GM23338 (cell line): ENCODE results near the gene ENOX1. TPM values are rescaled to one million over a fixed set of nuclear protein-coding genes. Genes with fewer than 3 reads are reported as not detected.
A peak's percentile ranks its signal among the peaks of the same experiment; 100 is the strongest.

Source experiments
- ATAC-seq: fragments of 200-7000 bp; cut with Tn5 transposase; 3 replicates; pipeline ENCODE4 v1.9.1; 2020
- DNase-seq: peaks from one replicate; pipeline ENCODE4 v3.0.0-alpha.2; 2015; ENCODE audit warnings: low spot score
- H2AFZ ChIP-seq: fragments of 200-600 bp; sonication (generic); 2 replicates; pipeline ENCODE4 v1.8.0; 2016; ENCODE audit warnings: antibody characterized with exemption, mild to moderate bottlenecking, moderate library complexity
- H3F3A ChIP-seq: fragments of 200-600 bp; sonication (generic); replicated peaks from 2 replicates; pipeline ENCODE4 v1.8.0; 2017; ENCODE audit warnings: antibody characterized with exemption, mixed run types, low read depth
- H3K27ac ChIP-seq: fragments of 200-600 bp; sonication (generic); 2 replicates; pipeline ENCODE4 v1.6.1; 2016; ENCODE audit warnings: low read depth
- H3K27me3 ChIP-seq: fragments of 200-600 bp; sonication (generic); 2 replicates; pipeline ENCODE4 v1.8.0; 2016; ENCODE audit warnings: mild to moderate bottlenecking, mixed run types, moderate library complexity; ENCODE audit not compliant: insufficient read depth
- H3K36me3 ChIP-seq: fragments of 200-600 bp; sonication (generic); 2 replicates; pipeline ENCODE4 v1.8.0; 2016; ENCODE audit warnings: mild to moderate bottlenecking; ENCODE audit not compliant: insufficient read depth
- H3K4me1 ChIP-seq: fragments of 200-600 bp; sonication (generic); 2 replicates; pipeline ENCODE4 v1.8.0; 2016; ENCODE audit warnings: mild to moderate bottlenecking, moderate library complexity; ENCODE audit not compliant: insufficient read depth
- H3K4me2 ChIP-seq: fragments of 200-600 bp; sonication (generic); 2 replicates; pipeline ENCODE4 v1.7.1; 2017; ENCODE audit warnings: mixed run types
- H3K4me3 ChIP-seq: fragments of 200-600 bp; sonication (generic); 2 replicates; pipeline ENCODE4 v1.6.1; 2016; ENCODE audit warnings: mixed run types
- H3K79me2 ChIP-seq: fragments of 200-600 bp; sonication (generic); replicated peaks from 2 replicates; pipeline ENCODE4 v1.8.0; 2017; ENCODE audit warnings: mild to moderate bottlenecking; ENCODE audit not compliant: insufficient read depth
- H3K9me2 ChIP-seq: fragments of 200-600 bp; sonication (generic); 2 replicates; pipeline ENCODE4 v1.8.0; 2017; ENCODE audit not compliant: insufficient read depth
- H4K20me1 ChIP-seq: fragments of 200-600 bp; sonication (generic); replicated peaks from 2 replicates; pipeline ENCODE4 v1.8.0; 2017; ENCODE audit warnings: mild to moderate bottlenecking; ENCODE audit not compliant: insufficient read depth
- H3K27ac Mint-ChIP-seq: 2 replicates; pipeline ENCODE4 v1.8.0; 2020; ENCODE audit warnings: inconsistent platforms, mild to moderate bottlenecking, moderate library complexity, mixed read lengths
- H3K27me3 Mint-ChIP-seq: 3 replicates; pipeline ENCODE4 v1.8.0; 2022; ENCODE audit warnings: low read depth, mild to moderate bottlenecking, moderate library complexity, mixed read lengths, inconsistent platforms; ENCODE audit not compliant: insufficient read depth, poor library complexity
- H3K36me3 Mint-ChIP-seq: 3 replicates; pipeline ENCODE4 v1.8.0; 2021; ENCODE audit warnings: low read depth, mild to moderate bottlenecking, inconsistent platforms, moderate library complexity, mixed read lengths
- H3K4me1 Mint-ChIP-seq: 3 replicates; pipeline ENCODE4 v1.8.0; 2020; ENCODE audit warnings: mild to moderate bottlenecking, inconsistent platforms, mixed read lengths
- H3K4me3 Mint-ChIP-seq: 3 replicates; pipeline ENCODE4 v1.8.0; 2021; ENCODE audit warnings: moderate library complexity, mild to moderate bottlenecking, inconsistent platforms, mixed read lengths
- H3K9me3 Mint-ChIP-seq: 3 replicates; pipeline ENCODE4 v1.8.0; 2020; ENCODE audit warnings: moderate library complexity, mild to moderate bottlenecking, inconsistent platforms, mixed read lengths
- CREB1 ChIP-seq: fragments of 250-450 bp; sonication (Bioruptor Pico); IDR thresholded peaks from 2 replicates; pipeline ENCODE4 v1.5.0; 2020; ENCODE audit warnings: low read depth, mild to moderate bottlenecking, moderate library complexity
- EZH2 ChIP-seq: fragments of 200-600 bp; sonication (generic); IDR thresholded peaks from one replicate; pipeline ENCODE4 v1.8.0; 2017; ENCODE audit warnings: antibody characterized with exemption, mild to moderate bottlenecking, low read depth; ENCODE audit not compliant: unreplicated experiment
- NANOG ChIP-seq: IDR thresholded peaks from 2 replicates; pipeline ENCODE4 v1.6.1; 2016; ENCODE audit warnings: antibody characterized with exemption, borderline replicate concordance
- POLR2AphosphoS5 ChIP-seq: IDR thresholded peaks from 2 replicates; pipeline ENCODE4 v1.6.1; 2016; ENCODE audit warnings: antibody characterized with exemption, low read depth
- STAT1 ChIP-seq: IDR thresholded peaks from one replicate; pipeline ENCODE4 v1.6.1; 2016; ENCODE audit warnings: antibody characterized with exemption; ENCODE audit not compliant: unreplicated experiment
- ZNF114 ChIP-seq: fragments of 250-450 bp; sonication (Bioruptor Pico); IDR thresholded peaks from 2 replicates; pipeline ENCODE4 v1.5.0; 2020; ENCODE audit warnings: mild to moderate bottlenecking, moderate library complexity
- ZNF331 ChIP-seq: fragments of 250-450 bp; sonication (Bioruptor Pico); IDR thresholded peaks from 2 replicates; pipeline ENCODE4 v1.5.0; 2020; ENCODE audit warnings: low read depth, mild to moderate bottlenecking, moderate library complexity
- polyA plus RNA-seq: library from polyadenylated mRNA; unstranded; fragments of >200 nt; fragmentation: Nextera tagmentation; extraction: Ambion mirVana; gene quantifications from 2 replicates; pipeline ENCODE4 v1.2.1, GENCODE V29; 2016
- total RNA-seq: library from RNA; depleted of rRNA; stranded (reverse); fragments of >200 nt; shearing (Covaris generic); gene quantifications from 2 replicates; pipeline ENCODE4 v1.2.3, GENCODE V29; 2014
- TF ChIP-seq, protein P1 (sequence below): fragments of 250-450 bp; sonication (Bioruptor Pico); IDR thresholded peaks from 2 replicates; pipeline ENCODE4 v1.5.0; 2020; ENCODE audit warnings: mild to moderate bottlenecking, moderate library complexity
- TF ChIP-seq, protein P2 (sequence below): IDR thresholded peaks from 2 replicates; pipeline ENCODE4 v1.6.1; 2016; ENCODE audit warnings: antibody characterized with exemption
- TF ChIP-seq, protein P3 (sequence below): IDR thresholded peaks from one replicate; pipeline ENCODE4 v1.6.1; 2018; ENCODE audit warnings: antibody characterized with exemption; ENCODE audit not compliant: unreplicated experiment
- TF ChIP-seq, protein P4 (sequence below), 2 experiments: fragments of 200-600 bp in 1 of 2; sonication (generic) in 1 of 2; conservative IDR thresholded peaks; 2 replicates each; pipeline versions ENCODE4 v1.5.1 to v1.6.1; 2016 to 2017; ENCODE audit warnings: antibody characterized with exemption in 2 of 2, low read depth in 2 of 2, mild to moderate bottlenecking in 2 of 2, moderate library complexity in 1 of 2

The ENOX1 gene
- total and polyA plus RNA-seq, 2 experiments from 2014 or later: 0.66 to 0.81 TPM

DNA sequence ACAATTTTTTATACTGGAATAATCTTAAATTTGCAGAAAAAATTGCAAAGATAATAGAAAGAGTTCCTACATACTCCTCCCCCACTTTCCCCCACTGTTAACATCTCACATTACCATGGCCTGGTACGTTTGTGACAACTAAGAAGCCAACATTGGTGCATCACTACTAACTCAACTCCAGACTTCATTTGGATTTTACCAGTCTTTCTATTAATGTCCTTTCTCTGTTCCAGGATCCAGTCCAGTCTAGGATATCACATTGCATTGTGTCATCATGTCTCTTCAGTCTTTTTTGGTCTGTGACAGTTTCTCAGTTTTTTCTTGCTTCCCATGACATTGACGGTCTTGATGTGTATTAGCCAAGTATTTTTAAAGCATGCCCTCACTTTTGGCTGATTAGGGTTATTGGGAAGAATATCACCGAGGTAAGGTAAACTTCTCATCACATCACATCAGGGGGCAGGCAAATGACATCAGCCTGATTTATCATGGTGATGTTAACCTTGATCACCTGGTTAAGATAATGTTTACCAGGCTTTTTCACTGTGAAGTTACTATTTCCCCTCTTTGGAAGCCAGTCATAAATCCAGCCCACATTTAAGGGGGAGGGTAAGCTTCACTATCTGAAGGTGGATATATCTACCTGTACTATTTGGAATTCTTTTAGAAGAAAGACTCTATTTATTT, 322.1 kb downstream of the ENOX1 start (continued):
- TF ChIP-seq, protein P1, sequence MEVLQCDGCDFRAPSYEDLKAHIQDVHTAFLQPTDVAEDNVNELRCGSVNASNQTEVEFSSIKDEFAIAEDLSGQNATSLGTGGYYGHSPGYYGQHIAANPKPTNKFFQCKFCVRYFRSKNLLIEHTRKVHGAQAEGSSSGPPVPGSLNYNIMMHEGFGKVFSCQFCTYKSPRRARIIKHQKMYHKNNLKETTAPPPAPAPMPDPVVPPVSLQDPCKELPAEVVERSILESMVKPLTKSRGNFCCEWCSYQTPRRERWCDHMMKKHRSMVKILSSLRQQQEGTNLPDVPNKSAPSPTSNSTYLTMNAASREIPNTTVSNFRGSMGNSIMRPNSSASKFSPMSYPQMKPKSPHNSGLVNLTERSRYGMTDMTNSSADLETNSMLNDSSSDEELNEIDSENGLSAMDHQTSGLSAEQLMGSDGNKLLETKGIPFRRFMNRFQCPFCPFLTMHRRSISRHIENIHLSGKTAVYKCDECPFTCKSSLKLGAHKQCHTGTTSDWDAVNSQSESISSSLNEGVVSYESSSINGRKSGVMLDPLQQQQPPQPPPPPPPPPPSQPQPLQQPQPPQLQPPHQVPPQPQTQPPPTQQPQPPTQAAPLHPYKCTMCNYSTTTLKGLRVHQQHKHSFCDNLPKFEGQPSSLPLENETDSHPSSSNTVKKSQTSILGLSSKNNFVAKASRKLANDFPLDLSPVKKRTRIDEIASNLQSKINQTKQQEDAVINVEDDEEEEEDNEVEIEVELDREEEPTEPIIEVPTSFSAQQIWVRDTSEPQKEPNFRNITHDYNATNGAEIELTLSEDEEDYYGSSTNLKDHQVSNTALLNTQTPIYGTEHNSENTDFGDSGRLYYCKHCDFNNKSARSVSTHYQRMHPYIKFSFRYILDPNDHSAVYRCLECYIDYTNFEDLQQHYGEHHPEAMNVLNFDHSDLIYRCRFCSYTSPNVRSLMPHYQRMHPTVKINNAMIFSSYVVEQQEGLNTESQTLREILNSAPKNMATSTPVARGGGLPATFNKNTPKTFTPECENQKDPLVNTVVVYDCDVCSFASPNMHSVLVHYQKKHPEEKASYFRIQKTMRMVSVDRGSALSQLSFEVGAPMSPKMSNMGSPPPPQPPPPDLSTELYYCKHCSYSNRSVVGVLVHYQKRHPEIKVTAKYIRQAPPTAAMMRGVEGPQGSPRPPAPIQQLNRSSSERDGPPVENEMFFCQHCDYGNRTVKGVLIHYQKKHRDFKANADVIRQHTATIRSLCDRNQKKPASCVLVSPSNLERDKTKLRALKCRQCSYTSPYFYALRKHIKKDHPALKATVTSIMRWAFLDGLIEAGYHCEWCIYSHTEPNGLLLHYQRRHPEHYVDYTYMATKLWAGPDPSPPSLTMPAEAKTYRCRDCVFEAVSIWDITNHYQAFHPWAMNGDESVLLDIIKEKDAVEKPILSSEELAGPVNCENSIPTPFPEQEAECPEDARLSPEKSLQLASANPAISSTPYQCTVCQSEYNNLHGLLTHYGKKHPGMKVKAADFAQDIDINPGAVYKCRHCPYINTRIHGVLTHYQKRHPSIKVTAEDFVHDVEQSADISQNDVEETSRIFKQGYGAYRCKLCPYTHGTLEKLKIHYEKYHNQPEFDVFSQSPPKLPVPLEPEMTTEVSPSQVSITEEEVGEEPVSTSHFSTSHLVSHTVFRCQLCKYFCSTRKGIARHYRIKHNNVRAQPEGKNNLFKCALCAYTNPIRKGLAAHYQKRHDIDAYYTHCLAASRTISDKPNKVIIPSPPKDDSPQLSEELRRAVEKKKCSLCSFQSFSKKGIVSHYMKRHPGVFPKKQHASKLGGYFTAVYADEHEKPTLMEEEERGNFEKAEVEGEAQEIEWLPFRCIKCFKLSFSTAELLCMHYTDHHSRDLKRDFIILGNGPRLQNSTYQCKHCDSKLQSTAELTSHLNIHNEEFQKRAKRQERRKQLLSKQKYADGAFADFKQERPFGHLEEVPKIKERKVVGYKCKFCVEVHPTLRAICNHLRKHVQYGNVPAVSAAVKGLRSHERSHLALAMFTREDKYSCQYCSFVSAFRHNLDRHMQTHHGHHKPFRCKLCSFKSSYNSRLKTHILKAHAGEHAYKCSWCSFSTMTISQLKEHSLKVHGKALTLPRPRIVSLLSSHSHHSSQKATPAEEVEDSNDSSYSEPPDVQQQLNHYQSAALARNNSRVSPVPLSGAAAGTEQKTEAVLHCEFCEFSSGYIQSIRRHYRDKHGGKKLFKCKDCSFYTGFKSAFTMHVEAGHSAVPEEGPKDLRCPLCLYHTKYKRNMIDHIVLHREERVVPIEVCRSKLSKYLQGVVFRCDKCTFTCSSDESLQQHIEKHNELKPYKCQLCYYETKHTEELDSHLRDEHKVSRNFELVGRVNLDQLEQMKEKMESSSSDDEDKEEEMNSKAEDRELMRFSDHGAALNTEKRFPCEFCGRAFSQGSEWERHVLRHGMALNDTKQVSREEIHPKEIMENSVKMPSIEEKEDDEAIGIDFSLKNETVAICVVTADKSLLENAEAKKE (CRISPR knock-in tag): no peak
- no peak for TF ChIP-seq NANOG

DNA sequence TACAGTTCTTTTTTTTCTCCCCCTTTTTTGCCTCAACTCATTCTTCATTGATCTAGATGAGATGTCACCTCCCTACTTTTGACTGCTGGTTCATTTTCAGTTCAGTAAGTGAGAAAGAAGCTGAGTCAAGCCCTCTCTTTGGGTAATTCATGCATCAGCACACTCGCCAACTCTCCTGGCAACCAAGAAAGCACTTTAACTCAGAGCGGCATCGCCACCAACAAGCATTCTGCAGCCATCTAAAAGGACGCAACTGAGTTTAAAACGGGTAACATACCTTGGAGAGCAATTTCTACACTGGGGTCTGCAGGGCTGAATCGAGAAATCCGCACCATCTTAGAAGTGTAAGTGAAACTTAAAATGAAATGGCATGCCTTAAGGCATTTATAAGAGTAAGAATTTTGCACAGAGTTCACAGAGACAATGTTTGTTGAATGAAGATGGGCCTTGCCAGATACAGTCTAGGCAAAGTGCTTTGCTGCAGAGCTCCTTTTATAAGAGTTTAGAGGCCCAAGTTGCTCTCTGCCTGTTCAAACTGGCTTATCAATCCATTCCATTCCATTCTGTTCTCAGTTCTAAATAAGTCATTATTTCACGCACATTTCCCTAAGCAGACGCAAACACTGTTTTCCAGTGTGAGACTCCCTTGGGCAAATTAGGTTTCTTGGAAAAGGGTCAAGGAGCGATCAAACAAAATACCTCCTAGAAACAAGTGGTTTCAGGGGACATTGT, 338.0 kb downstream of the ENOX1 start:
- Mint-ChIP-seq H3K36me3 (no peaks in the 10 kb centered on the region), H3K27ac (no peak overlapping the region), H3K9me3 (no peaks in the 10 kb centered on the region), H3K4me1 (peaks cover 6% of the 10 kb centered on the region), H3K27me3 (no peaks in the 10 kb centered on the region), H3K4me3 (no peak overlapping the region)
- H2AFZ ChIP-seq: peak overlapping the region; percentile 24; the same call in 1 of the 2 replicates
- H3K79me2 ChIP-seq: no peaks in the 10 kb centered on the region
- 0 out of 2 replicates have a peak, but pooled peaks cover 2% of the 10 kb centered on the region for H3K9me2 ChIP-seq
- H3K36me3 ChIP-seq: no peaks in the 10 kb centered on the region
- H3K27me3 ChIP-seq: no peaks in the 10 kb centered on the region
- no peaks in the 10 kb centered on the region for H3F3A ChIP-seq
- DNase-seq (no peak), ATAC-seq (no peak; the same call in 2 of the 3 replicates)
- no peak overlapping the region for H3K4me3 ChIP-seq
- no peaks in the 10 kb centered on the region for H3K4me1 ChIP-seq
- no peak overlapping the region for H3K27ac ChIP-seq
- H3K4me2 ChIP-seq: no peak overlapping the region
- H4K20me1 ChIP-seq: no peaks in the 10 kb centered on the region
- no peak for TF ChIP-seq ZNF114 (CRISPR knock-in tag)
- TF ChIP-seq NANOG: no peak
- TF ChIP-seq POLR2AphosphoS5: no peak
- TF ChIP-seq, protein P2, sequence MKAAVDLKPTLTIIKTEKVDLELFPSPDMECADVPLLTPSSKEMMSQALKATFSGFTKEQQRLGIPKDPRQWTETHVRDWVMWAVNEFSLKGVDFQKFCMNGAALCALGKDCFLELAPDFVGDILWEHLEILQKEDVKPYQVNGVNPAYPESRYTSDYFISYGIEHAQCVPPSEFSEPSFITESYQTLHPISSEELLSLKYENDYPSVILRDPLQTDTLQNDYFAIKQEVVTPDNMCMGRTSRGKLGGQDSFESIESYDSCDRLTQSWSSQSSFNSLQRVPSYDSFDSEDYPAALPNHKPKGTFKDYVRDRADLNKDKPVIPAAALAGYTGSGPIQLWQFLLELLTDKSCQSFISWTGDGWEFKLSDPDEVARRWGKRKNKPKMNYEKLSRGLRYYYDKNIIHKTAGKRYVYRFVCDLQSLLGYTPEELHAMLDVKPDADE: no peak
- TF ChIP-seq ZNF331 (CRISPR knock-in tag): no peak
- no peak for TF ChIP-seq STAT1
- TF ChIP-seq, protein P3, sequence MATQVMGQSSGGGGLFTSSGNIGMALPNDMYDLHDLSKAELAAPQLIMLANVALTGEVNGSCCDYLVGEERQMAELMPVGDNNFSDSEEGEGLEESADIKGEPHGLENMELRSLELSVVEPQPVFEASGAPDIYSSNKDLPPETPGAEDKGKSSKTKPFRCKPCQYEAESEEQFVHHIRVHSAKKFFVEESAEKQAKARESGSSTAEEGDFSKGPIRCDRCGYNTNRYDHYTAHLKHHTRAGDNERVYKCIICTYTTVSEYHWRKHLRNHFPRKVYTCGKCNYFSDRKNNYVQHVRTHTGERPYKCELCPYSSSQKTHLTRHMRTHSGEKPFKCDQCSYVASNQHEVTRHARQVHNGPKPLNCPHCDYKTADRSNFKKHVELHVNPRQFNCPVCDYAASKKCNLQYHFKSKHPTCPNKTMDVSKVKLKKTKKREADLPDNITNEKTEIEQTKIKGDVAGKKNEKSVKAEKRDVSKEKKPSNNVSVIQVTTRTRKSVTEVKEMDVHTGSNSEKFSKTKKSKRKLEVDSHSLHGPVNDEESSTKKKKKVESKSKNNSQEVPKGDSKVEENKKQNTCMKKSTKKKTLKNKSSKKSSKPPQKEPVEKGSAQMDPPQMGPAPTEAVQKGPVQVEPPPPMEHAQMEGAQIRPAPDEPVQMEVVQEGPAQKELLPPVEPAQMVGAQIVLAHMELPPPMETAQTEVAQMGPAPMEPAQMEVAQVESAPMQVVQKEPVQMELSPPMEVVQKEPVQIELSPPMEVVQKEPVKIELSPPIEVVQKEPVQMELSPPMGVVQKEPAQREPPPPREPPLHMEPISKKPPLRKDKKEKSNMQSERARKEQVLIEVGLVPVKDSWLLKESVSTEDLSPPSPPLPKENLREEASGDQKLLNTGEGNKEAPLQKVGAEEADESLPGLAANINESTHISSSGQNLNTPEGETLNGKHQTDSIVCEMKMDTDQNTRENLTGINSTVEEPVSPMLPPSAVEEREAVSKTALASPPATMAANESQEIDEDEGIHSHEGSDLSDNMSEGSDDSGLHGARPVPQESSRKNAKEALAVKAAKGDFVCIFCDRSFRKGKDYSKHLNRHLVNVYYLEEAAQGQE: no peak
- TF ChIP-seq, protein P4, sequence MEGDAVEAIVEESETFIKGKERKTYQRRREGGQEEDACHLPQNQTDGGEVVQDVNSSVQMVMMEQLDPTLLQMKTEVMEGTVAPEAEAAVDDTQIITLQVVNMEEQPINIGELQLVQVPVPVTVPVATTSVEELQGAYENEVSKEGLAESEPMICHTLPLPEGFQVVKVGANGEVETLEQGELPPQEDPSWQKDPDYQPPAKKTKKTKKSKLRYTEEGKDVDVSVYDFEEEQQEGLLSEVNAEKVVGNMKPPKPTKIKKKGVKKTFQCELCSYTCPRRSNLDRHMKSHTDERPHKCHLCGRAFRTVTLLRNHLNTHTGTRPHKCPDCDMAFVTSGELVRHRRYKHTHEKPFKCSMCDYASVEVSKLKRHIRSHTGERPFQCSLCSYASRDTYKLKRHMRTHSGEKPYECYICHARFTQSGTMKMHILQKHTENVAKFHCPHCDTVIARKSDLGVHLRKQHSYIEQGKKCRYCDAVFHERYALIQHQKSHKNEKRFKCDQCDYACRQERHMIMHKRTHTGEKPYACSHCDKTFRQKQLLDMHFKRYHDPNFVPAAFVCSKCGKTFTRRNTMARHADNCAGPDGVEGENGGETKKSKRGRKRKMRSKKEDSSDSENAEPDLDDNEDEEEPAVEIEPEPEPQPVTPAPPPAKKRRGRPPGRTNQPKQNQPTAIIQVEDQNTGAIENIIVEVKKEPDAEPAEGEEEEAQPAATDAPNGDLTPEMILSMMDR (conservative IDR thresholded peaks at IDR 0.05; ENCODE audit: low read depth in 2 of 2): no peak
- TF ChIP-seq CREB1 (CRISPR knock-in tag): no peak
- no peak for TF ChIP-seq EZH2
